ENCODE results near the gene CD59.

Gene CD59

GRCh38 chr11:33699515-33700062 lies 36.6 kb downstream of the CD59 start:
- POLR2A ChIA-PET: interaction anchor here (1.0 kb wide), 1 partner anchor 11 kb away, joined by 3 read pairs; no protein-coding TSS in a partner anchor
- no peak for DNase-seq (ENCODE audit: extremely low spot score)
- CTCF ChIA-PET: interaction anchor here (1.0 to 3.7 kb wide), 6 partner anchors 11 to 336 kb away, joined by 3 to 17 read pairs (median 4); no protein-coding TSS in a partner anchor
- TF ChIP-seq CTCF (IDR thresholded peaks at IDR 0.05; ENCODE audit: control extremely low read depth, extremely low read depth, low read depth, missing control alignments): no peak

- POLR2A ChIA-PET: no interaction called here
- CTCF ChIA-PET: no interaction called here
- no peak for DNase-seq (ENCODE audit: extremely low spot score)
- TF ChIP-seq CTCF (IDR thresholded peaks at IDR 0.05; ENCODE audit: control extremely low read depth, extremely low read depth, low read depth, missing control alignments): no peak
These were observed 37.3 kb downstream of the CD59 start for GRCh38 chr11:33698921-33699320.

- ChIA-PET POLR2A (no interaction called here), CTCF (no interaction called here)
- no peak for TF ChIP-seq CTCF (IDR thresholded peaks at IDR 0.05; ENCODE audit: control extremely low read depth, extremely low read depth, low read depth, missing control alignments)
- no peak for DNase-seq (ENCODE audit: extremely low spot score)
These were observed 38.2 kb downstream of the CD59 start for GRCh38 chr11:33697997-33698396.

- TF ChIP-seq CTCF (IDR thresholded peaks at IDR 0.05; ENCODE audit: control extremely low read depth, extremely low read depth, low read depth, missing control alignments): no peak
- DNase-seq (ENCODE audit: extremely low spot score): no peak
- ChIA-PET CTCF (interaction anchor here (0.8 to 1.9 kb wide), 2 partner anchors 10 to 12 kb away, joined by 4 to 7 read pairs; no protein-coding TSS in a partner anchor), POLR2A (interaction anchor here (0.6 kb wide), 1 partner anchor 38 kb away, joined by 3 read pairs; no protein-coding TSS in a partner anchor)
These were observed 39.1 kb downstream of the CD59 start for GRCh38 chr11:33696931-33697638.

- POLR2A ChIA-PET: interaction anchor here (0.6 kb wide), 1 partner anchor 41 kb away, joined by 3 read pairs; no protein-coding TSS in a partner anchor
- no peak for TF ChIP-seq CTCF (IDR thresholded peaks at IDR 0.05; ENCODE audit: control extremely low read depth, extremely low read depth, low read depth, missing control alignments)
These were observed 39.8 kb downstream of the CD59 start for GRCh38 chr11:33696411-33696810.

GRCh38 chr11:33695051-33695566 lies 41.1 kb downstream of the CD59 start:
- CTCF ChIA-PET: interaction anchor here (1.1 to 1.9 kb wide), 6 partner anchors 10 to 155 kb away, joined by 3 to 7 read pairs (median 6); no protein-coding TSS in a partner anchor
- no peak for TF ChIP-seq CTCF (IDR thresholded peaks at IDR 0.05; ENCODE audit: control extremely low read depth, extremely low read depth, low read depth, missing control alignments)
- no peak for DNase-seq (ENCODE audit: extremely low spot score)
- POLR2A ChIA-PET: no interaction called here

More at GRCh38 chr11:33696411-33696810, 39.8 kb downstream of the CD59 start:
- no peak for DNase-seq (ENCODE audit: extremely low spot score)
- CTCF ChIA-PET: interaction anchor here (0.8 to 1.9 kb wide), 2 partner anchors 9 to 11 kb away, joined by 4 to 7 read pairs; no protein-coding TSS in a partner anchor
